Measurements from ENCODE around the gene MLC1.

DNA sequence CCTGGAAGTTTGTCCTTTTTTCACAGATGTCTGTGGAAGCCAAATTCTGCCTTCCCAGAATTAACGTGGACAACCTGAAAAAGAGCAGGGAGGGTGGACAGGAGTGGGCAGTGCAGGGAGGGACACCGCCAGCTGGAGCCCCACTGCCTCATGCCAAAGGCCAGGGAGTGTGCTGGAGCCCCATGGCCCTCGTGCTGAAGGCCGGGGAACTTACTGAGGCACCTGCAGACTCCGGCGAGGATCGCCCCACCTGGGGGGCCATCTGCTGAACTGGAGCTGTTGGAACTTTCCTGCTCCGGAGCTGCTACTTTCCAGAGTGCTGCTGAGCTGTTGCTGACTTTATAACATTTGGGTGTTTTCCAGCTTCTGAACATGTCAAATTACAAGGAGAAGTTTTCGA is 39.8 kb upstream of the MLC1 start:
- TF ChIP-seq POLR2A (IDR thresholded peaks at IDR 0.05) (no peak), EP300 (IDR thresholded peaks at IDR 0.05) (no peak), POLR2AphosphoS5 (IDR thresholded peaks at IDR 0.05) (no peak)
- TF ChIP-seq, protein P1, sequence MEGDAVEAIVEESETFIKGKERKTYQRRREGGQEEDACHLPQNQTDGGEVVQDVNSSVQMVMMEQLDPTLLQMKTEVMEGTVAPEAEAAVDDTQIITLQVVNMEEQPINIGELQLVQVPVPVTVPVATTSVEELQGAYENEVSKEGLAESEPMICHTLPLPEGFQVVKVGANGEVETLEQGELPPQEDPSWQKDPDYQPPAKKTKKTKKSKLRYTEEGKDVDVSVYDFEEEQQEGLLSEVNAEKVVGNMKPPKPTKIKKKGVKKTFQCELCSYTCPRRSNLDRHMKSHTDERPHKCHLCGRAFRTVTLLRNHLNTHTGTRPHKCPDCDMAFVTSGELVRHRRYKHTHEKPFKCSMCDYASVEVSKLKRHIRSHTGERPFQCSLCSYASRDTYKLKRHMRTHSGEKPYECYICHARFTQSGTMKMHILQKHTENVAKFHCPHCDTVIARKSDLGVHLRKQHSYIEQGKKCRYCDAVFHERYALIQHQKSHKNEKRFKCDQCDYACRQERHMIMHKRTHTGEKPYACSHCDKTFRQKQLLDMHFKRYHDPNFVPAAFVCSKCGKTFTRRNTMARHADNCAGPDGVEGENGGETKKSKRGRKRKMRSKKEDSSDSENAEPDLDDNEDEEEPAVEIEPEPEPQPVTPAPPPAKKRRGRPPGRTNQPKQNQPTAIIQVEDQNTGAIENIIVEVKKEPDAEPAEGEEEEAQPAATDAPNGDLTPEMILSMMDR (IDR thresholded peaks at IDR 0.05), result no peak

Measured in stomach (tissue), 4 donors.